Raji (cell line): Measurements from ENCODE around the gene CATSPER3.
A peak's percentile ranks its signal among the peaks of the same experiment; 100 is the strongest.

Experiments used
- POLR2A ChIP-seq: IDR thresholded peaks from 2 replicates; pipeline ENCODE4 v1.6.1; 2011; ENCODE audit warnings: low read depth, low read length, control low read depth; ENCODE audit not compliant: insufficient read depth

The CATSPER3 gene

GRCh38 chr5:135030956-135031812, 63.5 kb downstream of the CATSPER3 start:
- no peak for TF ChIP-seq POLR2A

DNA sequence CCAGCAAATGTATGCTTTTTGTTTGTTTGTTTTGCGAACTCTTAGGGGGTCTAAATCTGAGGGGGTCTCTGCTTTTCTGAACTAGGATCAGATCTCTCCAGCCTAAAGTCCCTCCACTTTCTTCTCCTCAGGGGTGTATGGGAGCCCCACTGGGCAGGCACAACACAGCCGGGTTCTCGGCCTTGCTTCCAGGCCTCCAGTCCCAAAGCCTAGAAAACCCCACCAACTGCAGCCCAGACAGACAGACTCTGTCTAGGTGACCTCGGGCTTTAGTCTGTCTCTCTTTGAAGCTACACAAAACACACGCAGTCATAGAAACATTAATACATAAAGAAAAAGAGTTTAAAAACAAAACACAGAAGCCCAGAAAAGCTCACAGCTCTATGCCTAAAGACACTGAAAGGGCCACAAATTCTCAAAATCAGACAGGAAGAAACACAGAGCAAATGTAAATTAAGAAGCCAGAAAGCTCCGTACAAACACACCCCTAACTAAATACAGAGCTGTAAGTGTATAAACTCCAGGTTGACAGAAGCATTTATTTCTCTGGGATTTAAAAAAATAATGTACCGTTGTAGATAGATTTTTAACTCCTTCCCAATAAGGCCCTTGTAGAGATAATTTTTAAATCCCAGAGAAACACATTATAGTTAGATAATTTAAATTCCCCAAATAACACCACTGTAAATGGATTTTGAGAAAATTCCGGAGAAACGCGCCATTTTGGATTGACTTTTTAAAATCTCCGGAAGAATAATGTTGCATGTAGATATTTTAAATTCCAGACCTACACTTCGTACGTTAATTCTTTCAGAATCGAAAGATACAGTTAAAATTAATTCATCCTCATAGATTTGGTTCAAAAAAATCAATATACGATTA, 64.3 kb downstream of the CATSPER3 start:
- no peak for TF ChIP-seq POLR2A

GRCh38 chr5:135032695-135032998, 64.9 kb downstream of the CATSPER3 start:
- TF ChIP-seq POLR2A, result no peak

DNA sequence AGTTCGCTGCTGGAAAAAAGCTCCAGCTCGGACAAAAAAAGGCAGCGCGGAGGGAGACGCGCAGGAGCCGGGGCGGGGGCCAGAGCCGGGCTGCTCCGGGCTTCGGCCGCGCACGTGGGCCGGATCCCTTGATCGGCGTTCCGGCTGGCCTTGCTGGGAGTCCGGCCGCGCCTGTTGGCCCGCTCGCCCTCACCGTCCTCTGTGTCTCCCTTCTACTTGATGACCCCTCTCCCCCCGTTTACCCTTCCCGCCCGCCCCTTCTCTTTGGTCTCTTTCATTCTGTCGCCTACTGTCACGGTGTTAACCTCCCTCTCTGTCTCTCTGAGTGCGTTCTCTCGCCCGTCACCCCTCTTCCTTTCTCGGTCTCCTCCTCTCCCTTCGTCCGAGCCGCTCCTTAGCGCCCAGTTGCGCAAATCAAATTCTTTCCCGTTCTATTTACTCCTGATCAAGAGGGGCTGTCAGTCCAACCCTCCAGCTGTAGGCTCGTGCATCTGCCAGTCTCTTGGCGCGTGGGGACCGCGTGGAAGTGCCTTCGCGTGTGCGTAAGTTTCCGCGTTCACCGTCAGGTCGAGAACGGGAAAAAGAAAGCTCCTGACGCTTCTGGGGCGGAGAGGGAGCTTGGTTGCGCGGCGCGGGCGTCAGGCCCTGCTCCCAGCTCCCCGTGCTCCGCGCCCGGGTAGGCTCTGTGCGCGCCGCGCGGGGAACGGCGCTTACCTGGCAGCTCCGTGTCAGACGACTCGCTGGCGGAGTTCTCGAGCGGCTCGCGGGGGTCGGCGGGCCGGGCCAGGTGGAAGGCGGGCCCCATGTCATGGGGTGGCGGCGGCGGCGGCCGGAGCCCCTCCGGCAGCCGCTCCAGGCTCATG, 65.5 kb downstream of the CATSPER3 start:
- TF ChIP-seq POLR2A, result 0 out of 2 replicates have a peak, but pooled peaks have one; percentile 35

DNA sequence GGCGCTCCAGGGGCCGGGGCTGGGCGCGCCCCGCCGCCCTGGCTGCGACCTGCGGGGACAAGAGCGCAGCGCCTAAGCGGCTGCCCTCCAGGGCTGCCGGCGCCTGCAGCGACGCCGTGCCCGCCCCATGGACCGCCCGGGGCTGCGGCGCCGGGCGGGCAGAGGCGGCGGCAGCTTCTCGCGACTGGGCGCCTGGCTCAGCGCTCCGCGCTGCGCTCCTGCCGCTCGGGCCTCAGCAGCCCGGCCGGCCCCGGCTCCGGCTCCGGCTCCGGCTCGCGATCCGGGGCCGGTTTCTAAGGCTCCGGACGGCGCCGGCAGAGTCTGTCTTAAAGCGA, 66.2 kb downstream of the CATSPER3 start, which contains the start of gene PITX1:
TSS of gene PITX1 (minus strand) at position 328 of the 335 bp plus-strand sequence. CDS start 347 bp downstream, outside the sequence.
- TF ChIP-seq POLR2A, result no peak

DNA sequence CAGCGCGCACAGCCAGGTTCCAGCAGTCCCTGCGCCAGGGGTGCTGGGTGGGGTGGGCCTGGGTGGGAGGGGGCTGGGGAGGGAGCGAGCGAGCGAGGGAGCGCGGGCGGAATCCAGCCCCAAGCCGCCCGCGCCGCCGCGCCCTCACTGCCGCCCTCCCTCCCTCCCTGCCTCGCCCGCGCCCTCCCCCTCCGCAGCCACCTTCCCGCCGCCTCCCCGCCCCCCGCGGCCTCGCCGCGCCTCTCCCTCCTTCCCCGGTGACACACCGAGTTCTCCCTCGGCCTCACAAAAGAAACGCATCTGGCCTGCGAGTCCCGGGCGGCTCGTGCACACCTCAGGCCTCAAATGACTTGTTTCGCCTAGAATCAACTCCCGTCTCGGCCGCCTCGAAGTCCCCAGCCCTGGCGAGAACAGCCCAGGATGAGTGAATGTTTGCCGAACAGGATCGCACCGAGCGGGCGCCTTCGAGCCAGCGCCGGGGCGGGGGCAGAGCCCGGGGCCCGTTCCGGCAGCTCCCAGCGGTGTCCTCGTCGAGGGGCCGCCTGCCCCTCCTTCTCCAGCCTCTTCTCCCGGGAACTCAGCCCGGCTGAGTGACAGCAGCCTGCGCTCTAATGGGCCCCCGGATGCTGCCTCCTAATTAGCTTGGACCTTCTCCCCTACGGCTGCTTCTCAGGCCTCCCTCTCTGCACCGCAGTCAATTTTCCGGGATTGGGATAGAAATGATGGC, 66.7 kb downstream of the CATSPER3 start:
- TF ChIP-seq POLR2A, result no peak

- no peak for TF ChIP-seq POLR2A
Measured at GRCh38 chr5:135034963-135035677, 67.4 kb downstream of the CATSPER3 start.

GRCh38 chr5:135035678-135036030, 67.9 kb downstream of the CATSPER3 start:
- TF ChIP-seq POLR2A, result no peak

GRCh38 chr5:135036405-135036804, 68.7 kb downstream of the CATSPER3 start:
- no peak for TF ChIP-seq POLR2A

GRCh38 chr5:135037519-135038204, 70.0 kb downstream of the CATSPER3 start:
- TF ChIP-seq POLR2A, result no peak

DNA sequence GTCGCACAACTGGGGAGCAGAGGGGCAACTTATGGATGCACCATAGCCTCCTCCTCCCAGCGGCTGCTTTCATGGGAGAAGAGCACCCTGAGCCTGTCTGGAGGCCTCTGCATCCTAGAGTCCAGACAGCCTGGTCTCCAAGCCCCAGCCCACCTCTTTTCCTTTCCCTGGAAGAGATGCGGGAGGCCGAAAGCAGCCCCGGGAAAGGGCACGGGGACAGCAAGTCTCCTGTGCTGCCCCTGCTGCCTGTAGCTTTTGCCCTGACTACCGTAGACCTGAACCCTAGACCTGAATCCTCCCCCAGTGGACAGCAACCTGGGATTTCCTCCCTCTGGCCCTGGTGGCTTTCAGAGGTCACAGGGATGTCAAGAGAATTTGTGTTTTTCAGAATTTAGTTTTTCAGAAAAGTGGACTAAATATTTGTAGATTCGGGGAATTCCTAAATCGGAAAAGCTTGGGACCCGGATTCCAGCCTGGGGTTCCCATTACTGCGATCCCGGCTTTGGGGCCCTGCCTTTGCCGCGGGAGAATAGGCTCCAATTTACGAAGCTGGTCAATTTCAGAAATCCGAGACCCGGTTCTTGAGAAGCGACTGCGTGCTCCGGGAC, 70.6 kb downstream of the CATSPER3 start:
- TF ChIP-seq POLR2A, result no peak

DNA sequence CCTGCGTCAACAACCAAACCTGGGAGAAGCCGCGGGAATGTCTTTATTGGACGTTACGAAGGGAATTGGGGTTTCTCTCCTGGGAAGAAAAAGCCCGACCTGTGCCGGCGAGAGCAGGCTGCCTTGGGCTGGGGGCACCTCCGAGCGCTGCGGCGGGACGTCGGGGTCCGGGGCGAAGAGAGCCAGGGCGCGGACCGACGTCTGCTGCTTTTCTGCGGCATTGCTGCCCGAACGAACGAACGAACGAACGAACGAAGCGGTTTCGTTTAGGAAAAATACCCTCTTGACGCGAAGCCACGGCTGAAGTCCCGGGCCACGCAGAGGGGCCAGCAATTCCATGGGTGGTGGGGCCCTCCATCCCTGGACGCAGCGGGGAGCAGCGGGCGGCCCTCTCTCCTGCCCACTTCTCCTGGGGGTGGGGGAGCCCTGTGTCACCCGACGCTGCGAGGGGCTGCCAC, 71.1 kb downstream of the CATSPER3 start:
- TF ChIP-seq POLR2A, result no peak
